Ecto neural progenitor cell (in vitro differentiated cells): ENCODE measurements around the gene DRD2.

Source experiments
- DNase-seq: peaks from one replicate; pipeline ENCODE4 v3.0.0-alpha.2; 2018; ENCODE audit warnings: low spot score

The DRD2 gene

GRCh38 chr11:113372309-113372708 is 102.9 kb downstream of the DRD2 start:
- no peak for DNase-seq

GRCh38 chr11:113370634-113371033 is 104.6 kb downstream of the DRD2 start:
- DNase-seq, result no peak

- DNase-seq, result no peak
These were observed 105.8 kb downstream of the DRD2 start for GRCh38 chr11:113369411-113369810.

- no peak for DNase-seq
These were observed 109.3 kb downstream of the DRD2 start for GRCh38 chr11:113365895-113366294.

GRCh38 chr11:113363996-113364641 is 111.1 kb downstream of the DRD2 start:
- DNase-seq, result no peak

GRCh38 chr11:113363406-113363805 is 111.8 kb downstream of the DRD2 start:
- no peak for DNase-seq
